HEK293 (cell line): ENCODE data around the gene METTL24.

Source experiments
- GLI2 ChIP-seq: fragments of 450-650 bp; formaldehyde crosslinking; IDR thresholded peaks from 2 replicates; pipeline ENCODE4; 2017; ENCODE audit warnings: missing biosample characterization, missing genetic modification characterization, low read depth, borderline replicate concordance
- ZBTB17 ChIP-seq: fragments of 450-650 bp; formaldehyde crosslinking; IDR thresholded peaks from 2 replicates; pipeline ENCODE4 v1.5.1; 2016; ENCODE audit warnings: missing biosample characterization, missing genetic modification characterization

DNA sequence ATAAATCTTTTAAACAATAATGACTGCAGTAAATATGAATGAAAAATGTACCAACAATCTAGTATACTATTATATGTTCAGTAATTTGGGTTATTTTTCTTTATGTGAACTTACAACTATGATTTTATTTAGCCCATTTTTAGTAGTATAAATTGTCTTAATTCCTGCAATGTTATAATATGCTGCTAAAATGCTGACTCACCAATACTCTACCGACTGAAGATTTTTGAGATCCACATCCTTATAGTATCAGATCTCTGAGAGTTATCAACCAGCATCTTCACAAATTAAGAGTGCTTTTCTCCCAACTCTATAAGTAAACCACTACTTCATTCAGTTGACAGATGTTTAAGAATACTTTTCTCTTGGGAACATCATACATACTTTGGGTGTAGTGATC lies 161.3 kb downstream of the METTL24 start:
- TF ChIP-seq ZBTB17 (tag by site-specific recombination) = no peak
- TF ChIP-seq GLI2 (tag by site-specific recombination) = no peak
